Psoas muscle (tissue), 8 donors: ENCODE data around the gene SERINC2. TPM values are rescaled to one million over a fixed set of nuclear protein-coding genes. Genes with fewer than 3 reads are reported as not detected.

Experiments
- ATAC-seq, 4 donors: fragments of 200-7000 bp; cut with Tn5 transposase; one replicate each; pipeline ENCODE4 v1.9.1; 2020; ENCODE audit warnings: moderate library complexity in 3 of 4, mild to moderate bottlenecking in 2 of 4
- DNase-seq, 2 donors: peaks; one replicate each; pipeline ENCODE4 v3.0.0-alpha.2; 2020
- H3K27ac ChIP-seq: fragments of 200-600 bp; one replicate; pipeline ENCODE4 v1.8.0; 2022
- H3K27me3 ChIP-seq, 3 donors: fragments of 200-600 bp in 1 of 3; one replicate each; pipeline versions ENCODE4 v1.6.1 to v1.8.0; 2013 to 2022; ENCODE audit warnings: low read length in 2 of 3, mild to moderate bottlenecking in 2 of 3, moderate library complexity in 1 of 3; ENCODE audit not compliant: insufficient read depth in 3 of 3
- H3K36me3 ChIP-seq, 2 donors: fragments of 200-600 bp in 1 of 2; one replicate each; pipeline versions ENCODE4 v1.6.1 to v1.8.0; 2013 to 2022; ENCODE audit warnings: low read depth in 1 of 2, mild to moderate bottlenecking in 1 of 2, moderate library complexity in 1 of 2; ENCODE audit not compliant: insufficient read depth in 1 of 2
- H3K4me1 ChIP-seq: fragments of 200-600 bp; one replicate; pipeline ENCODE4 v1.8.0; 2022
- H3K4me3 ChIP-seq: fragments of 200-600 bp; one replicate; pipeline ENCODE4 v1.8.0; 2022; ENCODE audit warnings: mild to moderate bottlenecking
- H3K9me3 ChIP-seq: fragments of 200-600 bp; one replicate; pipeline ENCODE4 v1.8.0; 2022
- WGBS, 3 donors: extraction: QIAGEN DNeasy Blood & Tissue Kit; methylation state at CpG; one replicate each; pipeline versions ENCODE4 v1.1.6 to v1.1.7; 2013; 5-methylcytosine and 5-hydroxymethylcytosine counted together
- intact Hi-C, 2 donors: fragments of 100-400 bp; cut with DNase I; formaldehyde crosslinking; loops; one replicate each; pipeline versions ENCODE4 v1.11.0 to v1.14.2; 2022
- polyA plus RNA-seq, 3 donors: library from polyadenylated mRNA; stranded (reverse); fragments of 200-250 nt; gene quantifications; one replicate each; pipeline ENCODE4 v1.2.3, GENCODE V29; 2013
- total RNA-seq, 4 donors: library from RNA; stranded (reverse); fragmentation: NEBNext Ultra II Directional in 2 of 4; extraction: Animal tissue kit (Norgen Biotek cat#: 25700) in 2 of 4; gene quantifications; one replicate each; pipeline versions ENCODE4 v1.2.1 to v1.2.4, GENCODE V29; 2021 to 2023
- TF ChIP-seq, protein P1 (sequence below): fragments of 200-600 bp; IDR thresholded peaks from one replicate; pipeline ENCODE4 v1.8.0; 2022; ENCODE audit warnings: antibody characterized with exemption
- donor health status: healthy with polysubstance abuse.
- donor health status: DM: no; HTN: no; CAD: no; lungs with moderate emphysema.
- donor health status: Bipolar disorder and iron deficiency.
- donor health status: healthy.
- donor health status: DM: yes; HTN: yes; CAD: no.
- donor health status: DM: no; HTN: no; CAD: no.
- donor health status: DM: no; HTN: no; CAD: no.
- donor health status: DM: yes; HTN: yes; CAD: no.

Gene SERINC2
- total and polyA plus RNA-seq, 7 donors, result 13.4 to 93.4 (median 33.5) TPM

DNA sequence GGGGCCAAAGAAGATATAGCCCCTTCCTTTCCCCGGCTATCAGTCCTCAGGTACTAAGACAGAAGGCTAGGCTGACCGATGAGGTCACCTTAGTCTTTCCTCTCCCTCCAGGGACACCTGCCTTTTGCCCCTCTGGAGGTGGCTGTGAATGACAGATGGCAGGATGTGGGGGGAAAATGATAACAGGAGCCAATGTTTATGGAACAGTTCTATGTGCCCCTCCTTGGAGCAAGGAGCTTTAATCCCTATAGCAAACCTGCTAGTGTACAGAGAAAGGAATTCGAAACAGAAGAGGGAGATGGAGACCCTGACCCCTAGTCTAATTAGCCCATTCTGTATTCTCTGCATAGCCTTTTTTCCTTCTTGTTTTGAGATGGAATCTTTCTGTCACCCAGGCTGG, 28.1 kb downstream of the SERINC2 start:
- H3K4me3 ChIP-seq, result no peak overlapping the region
- H3K27ac ChIP-seq, result no peak overlapping the region
- TF ChIP-seq, protein P1, sequence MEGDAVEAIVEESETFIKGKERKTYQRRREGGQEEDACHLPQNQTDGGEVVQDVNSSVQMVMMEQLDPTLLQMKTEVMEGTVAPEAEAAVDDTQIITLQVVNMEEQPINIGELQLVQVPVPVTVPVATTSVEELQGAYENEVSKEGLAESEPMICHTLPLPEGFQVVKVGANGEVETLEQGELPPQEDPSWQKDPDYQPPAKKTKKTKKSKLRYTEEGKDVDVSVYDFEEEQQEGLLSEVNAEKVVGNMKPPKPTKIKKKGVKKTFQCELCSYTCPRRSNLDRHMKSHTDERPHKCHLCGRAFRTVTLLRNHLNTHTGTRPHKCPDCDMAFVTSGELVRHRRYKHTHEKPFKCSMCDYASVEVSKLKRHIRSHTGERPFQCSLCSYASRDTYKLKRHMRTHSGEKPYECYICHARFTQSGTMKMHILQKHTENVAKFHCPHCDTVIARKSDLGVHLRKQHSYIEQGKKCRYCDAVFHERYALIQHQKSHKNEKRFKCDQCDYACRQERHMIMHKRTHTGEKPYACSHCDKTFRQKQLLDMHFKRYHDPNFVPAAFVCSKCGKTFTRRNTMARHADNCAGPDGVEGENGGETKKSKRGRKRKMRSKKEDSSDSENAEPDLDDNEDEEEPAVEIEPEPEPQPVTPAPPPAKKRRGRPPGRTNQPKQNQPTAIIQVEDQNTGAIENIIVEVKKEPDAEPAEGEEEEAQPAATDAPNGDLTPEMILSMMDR, result no peak
- H3K4me1 ChIP-seq, result peaks cover 5% of the 10 kb centered on the region
- 68 to 78% (median 76%) methylated on average over 3 of the region's 3 CpGs for WGBS, 3 donors
- no peak for ATAC-seq
- intact Hi-C loops, result no loop called here
- H3K27me3 ChIP-seq, result no peaks in the 10 kb centered on the region
- DNase-seq, result no peak
- no peaks in the 10 kb centered on the region for H3K9me3 ChIP-seq
- H3K36me3 ChIP-seq, result no peaks in the 10 kb centered on the region

DNA sequence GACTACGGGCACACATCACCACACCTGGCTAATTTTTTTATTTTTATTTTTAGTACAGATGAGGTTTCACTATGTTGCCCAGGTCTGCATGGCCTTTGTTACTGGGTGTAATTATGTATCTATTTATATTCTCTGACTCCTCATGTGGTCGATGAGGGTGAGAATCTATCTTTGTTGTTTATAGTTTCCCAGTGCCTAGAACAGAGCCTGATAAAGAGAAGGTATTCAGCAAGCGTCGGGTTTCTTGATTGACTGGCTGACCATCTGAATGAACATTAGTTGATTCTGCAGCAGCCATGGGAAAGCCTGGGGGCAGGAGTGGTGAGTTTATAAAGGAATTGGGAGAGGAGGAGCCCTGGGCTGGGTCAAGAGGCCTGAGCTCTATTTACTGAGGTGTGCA, 28.5 kb downstream of the SERINC2 start:
- TF ChIP-seq, protein P1, result no peak
- Histone ChIP-seq H3K27ac (no peak overlapping the region), H3K4me3 (no peak overlapping the region), H3K9me3 (no peaks in the 10 kb centered on the region), H3K27me3 (no peaks in the 10 kb centered on the region), H3K4me1 (peaks cover 5% of the 10 kb centered on the region), H3K36me3 (no peaks in the 10 kb centered on the region)
- ATAC-seq (peak; percentile 65 to 82 (median 70)), DNase-seq (no peak)
- intact Hi-C loops, result no loop called here
- WGBS, 3 donors, result 40 to 66% (median 49%) methylated on average over 4 of the region's 4 CpGs

DNA sequence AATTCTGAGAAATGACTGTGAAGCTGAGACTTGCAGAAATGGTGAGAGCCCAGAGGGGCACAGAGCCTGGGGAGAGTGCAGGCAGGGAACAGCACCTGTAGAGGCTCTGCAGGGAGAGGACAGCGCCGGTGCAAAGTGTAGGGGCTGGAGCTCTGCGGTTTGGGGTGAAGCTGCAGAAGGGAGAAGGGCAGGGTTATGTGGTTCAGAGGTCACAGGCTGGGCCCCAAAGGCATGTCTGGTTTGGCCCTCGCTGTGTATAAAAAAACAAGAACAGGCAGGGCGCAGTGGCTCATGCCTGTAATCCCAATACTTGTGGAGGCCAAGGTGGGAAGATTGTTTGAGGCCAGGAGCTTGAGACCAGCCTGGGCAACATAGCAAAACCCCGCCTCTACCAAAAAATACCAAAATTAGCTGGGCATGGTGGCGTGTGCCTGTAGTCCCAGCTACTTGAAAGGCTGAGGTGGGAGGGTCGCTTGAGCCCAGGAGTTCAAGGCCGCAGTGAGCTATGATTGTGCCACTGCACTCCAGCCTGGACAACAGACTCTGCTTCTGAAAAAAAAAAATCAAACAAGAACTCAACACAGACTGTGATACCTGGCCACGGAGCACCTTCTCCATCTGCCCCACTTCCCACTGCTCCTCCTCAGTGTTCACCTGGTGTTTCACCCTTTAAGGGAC, 29.1 kb downstream of the SERINC2 start:
- no peaks in the 10 kb centered on the region for H3K9me3 ChIP-seq
- peaks cover 5% of the 10 kb centered on the region for H3K4me1 ChIP-seq
- 87 to 93% (median 90%) methylated on average over 10 of the region's 10 CpGs for WGBS, 3 donors
- H3K4me3 ChIP-seq, result no peak overlapping the region
- H3K27ac ChIP-seq, result no peak overlapping the region
- H3K36me3 ChIP-seq, result no peaks in the 10 kb centered on the region
- intact Hi-C loops, result no loop called here
- TF ChIP-seq, protein P1, result no peak
- ATAC-seq, result peak in 1 of 4 donors; percentile 7
- DNase-seq, result no peak
- H3K27me3 ChIP-seq, result no peaks in the 10 kb centered on the region

DNA sequence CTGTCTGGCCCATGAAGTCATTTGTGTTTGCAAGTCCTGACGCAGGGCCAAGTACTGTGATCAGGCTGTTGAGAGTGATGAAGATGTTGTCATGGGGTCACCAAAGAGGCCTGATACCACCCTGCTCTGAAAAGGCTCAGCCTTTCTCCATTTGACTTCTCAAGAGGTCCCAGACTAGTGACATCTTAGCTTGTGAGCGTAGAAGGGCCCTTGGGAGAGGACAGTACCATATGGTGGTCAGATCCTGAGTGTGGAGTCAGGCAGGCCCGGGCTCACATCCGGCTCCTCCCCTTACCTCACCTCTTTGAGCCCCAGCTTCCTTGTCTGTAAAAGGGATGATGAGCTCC, 29.6 kb downstream of the SERINC2 start:
- no peak overlapping the region for H3K4me3 ChIP-seq
- H3K36me3 ChIP-seq, result no peaks in the 10 kb centered on the region
- intact Hi-C loops, result no loop called here
- WGBS, 3 donors, result 55 to 77% (median 74%) methylated on average over 4 of the region's 4 CpGs
- TF ChIP-seq, protein P1, result no peak
- ATAC-seq, result no peak
- no peaks in the 10 kb centered on the region for H3K9me3 ChIP-seq
- no peak overlapping the region for H3K27ac ChIP-seq
- peaks cover 5% of the 10 kb centered on the region for H3K4me1 ChIP-seq
- no peaks in the 10 kb centered on the region for H3K27me3 ChIP-seq
- DNase-seq, result no peak

DNA sequence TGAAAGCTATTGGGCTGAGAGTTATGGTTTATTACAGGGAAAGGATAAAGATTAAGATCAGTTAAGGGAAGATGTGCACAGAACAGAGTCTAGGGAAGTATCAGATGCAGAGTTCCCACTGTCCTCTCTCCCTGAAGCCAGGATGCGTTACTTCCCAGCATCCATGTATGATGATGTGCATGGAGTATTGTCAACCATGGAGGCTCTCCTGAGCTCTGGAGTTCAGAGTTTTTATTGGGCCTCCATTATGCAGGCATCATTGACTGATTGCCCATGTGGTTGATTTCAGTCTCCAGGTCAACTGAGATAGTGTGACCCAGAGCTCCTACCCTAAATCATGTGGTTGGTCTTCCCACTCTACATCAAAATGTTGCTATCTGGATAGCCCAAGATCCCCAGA, 30.7 kb downstream of the SERINC2 start:
- Histone ChIP-seq H3K4me3 (no peak overlapping the region), H3K9me3 (no peaks in the 10 kb centered on the region), H3K27ac (no peak overlapping the region), H3K4me1 (peaks cover 5% of the 10 kb centered on the region), H3K36me3 (no peaks in the 10 kb centered on the region), H3K27me3 (peaks cover 0 to 3% (median 0%) of the 10 kb centered on the region in 3 donors)
- WGBS, 3 donors, result 94 to 100% (median 98%) methylated on average over 1 of the region's 1 CpG
- intact Hi-C loops, result no loop called here
- no peak for DNase-seq
- TF ChIP-seq, protein P1, result no peak
- ATAC-seq, result no peak
